Spinal cord (tissue), 10 donors: Measurements from ENCODE around the gene GSN. TPM values are rescaled to one million over a fixed set of nuclear protein-coding genes. Genes with fewer than 3 reads are reported as not detected.

Experiments used
- DNase-seq, 6 donors: peaks; one replicate each; pipeline versions ENCODE4 v3.0.0 to v3.0.0-alpha.2; 2013 to 2015; ENCODE audit warnings: low spot score in 6 of 6, low read depth in 4 of 6
- H3K27ac ChIP-seq: one replicate; pipeline ENCODE4 v1.5.1; 2013; ENCODE audit warnings: low read depth, low read length, control low read depth
- H3K27me3 ChIP-seq: one replicate; pipeline ENCODE4 v1.6.1; 2013; ENCODE audit warnings: low read length; ENCODE audit not compliant: control insufficient read depth, insufficient read depth
- H3K36me3 ChIP-seq: one replicate; pipeline ENCODE4 v1.6.1; 2013; ENCODE audit warnings: low read length; ENCODE audit not compliant: control insufficient read depth, insufficient read depth
- H3K4me1 ChIP-seq: one replicate; pipeline ENCODE4 v1.6.1; 2013; ENCODE audit warnings: low read length; ENCODE audit not compliant: control insufficient read depth, insufficient read depth
- H3K4me3 ChIP-seq: one replicate; pipeline ENCODE4 v1.5.1; 2013; ENCODE audit warnings: low read depth, low read length, control low read depth
- H3K9me3 ChIP-seq: one replicate; pipeline ENCODE4 v1.6.1; 2013; ENCODE audit warnings: low read length; ENCODE audit not compliant: control insufficient read depth, insufficient read depth
- WGBS: methylation state at CpG from one replicate; pipeline ENCODE4 v1.1.5; 2013; ENCODE audit warnings: missing lambda C conversion rate; ENCODE audit not compliant: insufficient coverage; 5-methylcytosine and 5-hydroxymethylcytosine counted together
- polyA plus RNA-seq, 2 donors: library from polyadenylated mRNA; unstranded; fragments of 120-200 nt; gene quantifications; one replicate each; pipeline ENCODE4 v1.2.1, GENCODE V29; 2013; ENCODE audit not compliant: insufficient read length in 2 of 2
- total RNA-seq, 2 donors: library from RNA; depleted of rRNA in 1 of 2; stranded (reverse); fragments of 120-200 nt in 1 of 2; fragments of >200 nt in 1 of 2; gene quantifications; one replicate each; pipeline versions ENCODE4 v1.2.3 to v1.2.4, GENCODE V29; 2013 to 2014
- donor health status: healthy.

GSN gene
- total and polyA plus RNA-seq, 4 donors, result 91.7 to 342 (median 191) TPM

GRCh38 chr9:121268851-121269641 lies 1.1 kb downstream of the GSN start:
- WGBS, result 32% methylated on average over 4 of the region's 12 CpGs
- Histone ChIP-seq H3K4me1 (peaks cover 48% of the 10 kb centered on the region), H3K36me3 (no peaks in the 10 kb centered on the region), H3K27ac (peak overlapping the region; percentile 84), H3K4me3 (peak overlapping the region; percentile 90), H3K27me3 (peaks cover 17% of the 10 kb centered on the region), H3K9me3 (no peaks in the 10 kb centered on the region)
- DNase-seq, result peak in 1 of 6 donors; percentile 66

- H3K4me3 ChIP-seq, result peak overlapping the region; percentile 90
- WGBS, result 64% methylated on average over 4 of the region's 5 CpGs
Measured at GRCh38 chr9:121269642-121270254, 1.8 kb downstream of the GSN start.

GRCh38 chr9:121271368-121272341 lies 3.7 kb downstream of the GSN start:
- Histone ChIP-seq H3K4me3 (no peak overlapping the region), H3K27ac (peak overlapping the region; percentile 70), H3K4me1 (peaks cover 49% of the 10 kb centered on the region)

More at GRCh38 chr9:121269642-121270254, 1.8 kb downstream of the GSN start:
- H3K27ac ChIP-seq, result peak overlapping the region; percentile 84
- H3K27me3 ChIP-seq, result peaks cover 17% of the 10 kb centered on the region
- H3K36me3 ChIP-seq, result no peaks in the 10 kb centered on the region
- peaks cover 48% of the 10 kb centered on the region for H3K4me1 ChIP-seq
- DNase-seq, result no peak
- no peaks in the 10 kb centered on the region for H3K9me3 ChIP-seq

GRCh38 chr9:121272401-121272948 lies 4.5 kb downstream of the GSN start:
- Histone ChIP-seq H3K27me3 (peaks cover 12% of the 10 kb centered on the region), H3K36me3 (no peaks in the 10 kb centered on the region), H3K4me1 (peaks cover 41% of the 10 kb centered on the region), H3K9me3 (no peaks in the 10 kb centered on the region), H3K4me3 (no peak overlapping the region), H3K27ac (peak overlapping the region; percentile 70)
- DNase-seq, result no peak
- 84% methylated on average over 5 of the region's 6 CpGs for WGBS

More at GRCh38 chr9:121271368-121272341, 3.7 kb downstream of the GSN start:
- Histone ChIP-seq H3K36me3 (no peaks in the 10 kb centered on the region), H3K27me3 (peaks cover 12% of the 10 kb centered on the region), H3K9me3 (no peaks in the 10 kb centered on the region)
- no peak for DNase-seq
- WGBS, result 57% methylated on average over 6 of the region's 13 CpGs

- Histone ChIP-seq H3K4me3 (no peak overlapping the region), H3K27me3 (peaks cover 7% of the 10 kb centered on the region), H3K9me3 (no peaks in the 10 kb centered on the region), H3K27ac (peak overlapping the region; percentile 70), H3K4me1 (peaks cover 38% of the 10 kb centered on the region), H3K36me3 (no peaks in the 10 kb centered on the region)
- no CpG with 5 or more reads among the region's 4 CpGs for WGBS
- DNase-seq, result no peak
Measured at GRCh38 chr9:121273064-121273775, 5.3 kb downstream of the GSN start.

GRCh38 chr9:121274851-121275250 lies 6.9 kb downstream of the GSN start:
- no peaks in the 10 kb centered on the region for H3K36me3 ChIP-seq
- peaks cover 37% of the 10 kb centered on the region for H3K4me1 ChIP-seq
- H3K4me3 ChIP-seq, result no peak overlapping the region
- no peaks in the 10 kb centered on the region for H3K27me3 ChIP-seq
- 86% methylated on average over 2 of the region's 4 CpGs for WGBS
- H3K27ac ChIP-seq, result no peak overlapping the region
- H3K9me3 ChIP-seq, result no peaks in the 10 kb centered on the region
- DNase-seq, result no peak

GRCh38 chr9:121275781-121276658 lies 8.1 kb downstream of the GSN start:
- H3K4me1 ChIP-seq, result peaks cover 39% of the 10 kb centered on the region
- no peak overlapping the region for H3K27ac ChIP-seq

GRCh38 chr9:121277026-121277425 lies 9.1 kb downstream of the GSN start:
- H3K4me1 ChIP-seq, result peaks cover 42% of the 10 kb centered on the region
- DNase-seq, result no peak
- H3K27me3 ChIP-seq, result no peaks in the 10 kb centered on the region
- H3K4me3 ChIP-seq, result no peak overlapping the region
- H3K36me3 ChIP-seq, result peaks cover 6% of the 10 kb centered on the region
- H3K27ac ChIP-seq, result no peak overlapping the region
- no peaks in the 10 kb centered on the region for H3K9me3 ChIP-seq
- 100% methylated on average over 1 of the region's 1 CpG for WGBS

More at GRCh38 chr9:121275781-121276658, 8.1 kb downstream of the GSN start:
- no peak for DNase-seq
- WGBS, result 69% methylated on average over 6 of the region's 8 CpGs
- Histone ChIP-seq H3K4me3 (no peak overlapping the region), H3K27me3 (no peaks in the 10 kb centered on the region), H3K36me3 (no peaks in the 10 kb centered on the region), H3K9me3 (no peaks in the 10 kb centered on the region)
